K562 (cell line): ENCODE measurements around the gene IGF2R. TPM values are rescaled to one million over a fixed set of nuclear protein-coding genes. Genes with fewer than 3 reads are reported as not detected.
A peak's percentile ranks its signal among the peaks of the same experiment; 100 is the strongest.

ENCODE experiments used
- ATF3 ChIP-seq, 2 experiments: fragments of 450-650 bp in 1 of 2; sonication (generic) in 1 of 2; formaldehyde crosslinking in 1 of 2; IDR thresholded peaks in 1 of 2; conservative IDR thresholded peaks in 1 of 2; 2 replicates each; pipeline versions ENCODE4 v1.6.1 to v1.8.1; 2016 to 2023; ENCODE audit warnings: mild to moderate bottlenecking in 2 of 2, moderate library complexity in 2 of 2, inconsistent platforms in 1 of 2, missing genetic modification reagents in 1 of 2
- ATF4 ChIP-seq: fragments of 450-650 bp; formaldehyde crosslinking; IDR thresholded peaks from 2 replicates; pipeline ENCODE4 v1.4.0; 2022; ENCODE audit warnings: mild to moderate bottlenecking, moderate library complexity
- DIDO1 ChIP-seq: fragments of 450-650 bp; IDR thresholded peaks from 2 replicates; pipeline ENCODE4 v1.6.1; 2016; ENCODE audit warnings: low read depth, missing biosample characterization, missing genetic modification characterization
- ESRRA ChIP-seq: fragments of 450-650 bp; IDR thresholded peaks from 2 replicates; pipeline ENCODE4 v1.6.1; 2014; ENCODE audit warnings: low read depth, mild to moderate bottlenecking, moderate library complexity, borderline replicate concordance
- HBP1 ChIP-seq: fragments of 450-650 bp; formaldehyde crosslinking; IDR thresholded peaks from 2 replicates; pipeline ENCODE4 v1.4.0; 2022; ENCODE audit warnings: missing genetic modification characterization
- MAFG ChIP-seq: fragments of 450-650 bp; conservative IDR thresholded peaks from 2 replicates; pipeline ENCODE4 v1.6.1; 2016; ENCODE audit warnings: missing genetic modification characterization, missing compliant biosample characterization
- MBD2 ChIP-seq: sonication (generic); IDR thresholded peaks from 2 replicates; pipeline ENCODE4 v1.6.1; 2016; ENCODE audit warnings: low read depth, borderline replicate concordance
- PHF20 ChIP-seq: fragments of 450-650 bp; IDR thresholded peaks from 2 replicates; pipeline ENCODE4 v1.6.1; 2018; ENCODE audit not compliant: partially characterized antibody
- RREB1 ChIP-seq: fragments of 250-450 bp; sonication (Bioruptor Pico); IDR thresholded peaks from 2 replicates; pipeline ENCODE4 v1.4.0; 2020
- SP1 ChIP-seq: sonication (generic); formaldehyde crosslinking; IDR thresholded peaks from 2 replicates; pipeline ENCODE4 v1.8.1; 2022; ENCODE audit warnings: mild to moderate bottlenecking, missing genetic modification reagents
- SRF ChIP-seq, 2 experiments: fragments of 250-450, 450-650 bp in 1 of 2; sonication (Bioruptor Pico) in 1 of 2; sonication (generic) in 1 of 2; formaldehyde crosslinking; IDR thresholded peaks; 2 replicates each; pipeline versions ENCODE4 v1.5.0 to v1.5.1; 2020 to 2022; ENCODE audit warnings: mild to moderate bottlenecking in 1 of 2, missing genetic modification reagents in 1 of 2
- STAG1 ChIP-seq: sonication (generic); formaldehyde crosslinking; IDR thresholded peaks from 2 replicates; pipeline ENCODE4 v1.5.0; 2020; ENCODE audit warnings: missing genetic modification reagents, borderline replicate concordance
- TEAD1 ChIP-seq, 2 experiments: fragments of 450-650 bp in 1 of 2; sonication (generic) in 1 of 2; formaldehyde crosslinking; IDR thresholded peaks; 2 replicates each; pipeline versions ENCODE4 v1.4.0 to v1.8.0; 2020 to 2022; ENCODE audit warnings: mild to moderate bottlenecking in 2 of 2, missing genetic modification reagents in 1 of 2
- ZBED1 ChIP-seq: IDR thresholded peaks from 2 replicates; pipeline ENCODE4 v1.6.1; 2014
- ZFX ChIP-seq: sonication (generic); formaldehyde crosslinking; IDR thresholded peaks from 2 replicates; pipeline ENCODE4 v1.8.0; 2022; ENCODE audit warnings: mild to moderate bottlenecking, missing genetic modification reagents, moderate library complexity
- ZNF639 ChIP-seq, 2 experiments: fragments of 200-800 bp in 1 of 2; sonication (Bioruptor generic) in 1 of 2; sonication (generic) in 1 of 2; formaldehyde crosslinking in 1 of 2; IDR thresholded peaks in 1 of 2; conservative IDR thresholded peaks in 1 of 2; 2 replicates each; pipeline versions ENCODE4 v1.5.0 to v1.6.1; 2016 to 2020; ENCODE audit warnings: missing compliant biosample characterization in 1 of 2, missing genetic modification characterization in 1 of 2, missing genetic modification reagents in 1 of 2
- polyA plus RNA-seq, 8 experiments: library from polyadenylated mRNA; depleted of rRNA in 4 of 8; stranded (reverse) in 5 of 8; unstranded in 3 of 8; fragments of >200 nt; fragmentation: Nextera tagmentation in 2 of 8; fragmentation: Illumina TruSeq in 1 of 8; extraction: Ambion mirVana in 2 of 8; extraction: Trizol in 1 of 8; gene quantifications; 2 replicates each; pipeline versions ENCODE4 v1.2.1 to v1.2.3, GENCODE V29; 2011 to 2014; ENCODE audit warnings: inconsistent platforms in 1 of 8, missing spikeins in 1 of 8
- total RNA-seq, 7 experiments: library from RNA; depleted of rRNA in 6 of 7; stranded (reverse); fragments of >200 nt in 6 of 7; fragmentation: Illumina TruSeq in 2 of 7; extraction: Trizol in 2 of 7; gene quantifications; 2 replicates each; pipeline versions ENCODE4 v1.2.1 to v1.2.3, GENCODE V29; 2011 to 2021; ENCODE audit warnings: low replicate concordance in 1 of 7

The IGF2R gene
- total and polyA plus RNA-seq, 9 of the 15 experiments (the other 6 are each of a cell fraction or from before 2014, with no cell fraction given) = 3.5 to 92.3 (median 34.5) TPM

- no peak for TF ChIP-seq ZNF639 (CRISPR knock-in tag; conservative IDR thresholded peaks at IDR 0.05 in 1 of 2, IDR thresholded peaks at IDR 0.05 in 1 of 2)
- TF ChIP-seq ZFX = no peak
- TF ChIP-seq MAFG = peak; percentile 96
- no peak for TF ChIP-seq SP1 (CRISPR knock-in tag)
- no peak for TF ChIP-seq SRF (CRISPR knock-in tag; IDR thresholded peaks at IDR 0.05)
- peak; percentile 89 for TF ChIP-seq ATF3 (IDR thresholded peaks at IDR 0.05)
- no peak; the same call in 1 of the 2 replicates for TF ChIP-seq ATF3 (CRISPR knock-in tag; conservative IDR thresholded peaks at IDR 0.05)
- no peak for TF ChIP-seq ATF4 (CRISPR knock-in tag)
- no peak for TF ChIP-seq HBP1
- TF ChIP-seq ZBED1 = no peak
- no peak for TF ChIP-seq PHF20
- no peak for TF ChIP-seq TEAD1 (CRISPR knock-in tag; IDR thresholded peaks at IDR 0.05)
- TF ChIP-seq RREB1 = no peak
- TF ChIP-seq ESRRA = peak; percentile 27; the same call in 1 of the 2 replicates
- no peak for TF ChIP-seq MBD2
- no peak for TF ChIP-seq STAG1
- no peak for TF ChIP-seq DIDO1 (tag)
Measured at GRCh38 chr6:159973951-159974350, 5.1 kb downstream of the IGF2R start (continued).
